HG03354 (cell line): ENCODE measurements around the gene ARL15.

Experiments used
- ATAC-seq: cut with Tn5 transposase; IDR thresholded peaks from one replicate; pipeline ENCODE4 v1.9.1; 2021; ENCODE audit warnings: mild to moderate bottlenecking; ENCODE audit not compliant: unreplicated experiment, poor library complexity, severe bottlenecking

ARL15 gene

GRCh38 chr5:54220230-54221040 is 89.9 kb downstream of the ARL15 start:
- ATAC-seq = no peak

- ATAC-seq = peak; percentile 75
These were observed 92.4 kb downstream of the ARL15 start for GRCh38 chr5:54217826-54218503.

GRCh38 chr5:54215233-54215736 is 95.1 kb downstream of the ARL15 start:
- no peak for ATAC-seq

GRCh38 chr5:54214722-54215121 is 95.7 kb downstream of the ARL15 start:
- ATAC-seq = no peak

- no peak for ATAC-seq
These were observed 98.0 kb downstream of the ARL15 start for GRCh38 chr5:54212331-54212730.

DNA sequence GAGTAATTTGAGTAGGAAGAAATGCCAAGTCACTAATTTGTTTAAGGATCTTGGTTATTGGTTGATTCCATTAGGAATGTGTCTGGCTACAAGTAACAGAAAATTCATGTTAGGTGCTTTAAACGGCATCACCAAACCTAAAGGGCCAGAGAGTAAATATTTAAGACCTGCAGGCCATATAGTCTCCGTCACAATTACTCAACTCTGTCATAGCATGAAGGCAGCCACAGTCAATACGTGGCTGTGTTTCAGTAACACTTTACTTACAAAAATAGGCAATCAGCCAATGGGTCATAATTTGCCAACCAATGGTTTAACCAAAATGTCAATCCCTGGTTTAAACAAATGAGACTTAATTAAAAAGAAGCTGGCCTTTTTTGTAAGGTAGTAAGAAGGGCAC is 98.5 kb downstream of the ARL15 start:
- no peak for ATAC-seq

GRCh38 chr5:54207566-54207965 is 102.8 kb downstream of the ARL15 start:
- ATAC-seq = no peak

DNA sequence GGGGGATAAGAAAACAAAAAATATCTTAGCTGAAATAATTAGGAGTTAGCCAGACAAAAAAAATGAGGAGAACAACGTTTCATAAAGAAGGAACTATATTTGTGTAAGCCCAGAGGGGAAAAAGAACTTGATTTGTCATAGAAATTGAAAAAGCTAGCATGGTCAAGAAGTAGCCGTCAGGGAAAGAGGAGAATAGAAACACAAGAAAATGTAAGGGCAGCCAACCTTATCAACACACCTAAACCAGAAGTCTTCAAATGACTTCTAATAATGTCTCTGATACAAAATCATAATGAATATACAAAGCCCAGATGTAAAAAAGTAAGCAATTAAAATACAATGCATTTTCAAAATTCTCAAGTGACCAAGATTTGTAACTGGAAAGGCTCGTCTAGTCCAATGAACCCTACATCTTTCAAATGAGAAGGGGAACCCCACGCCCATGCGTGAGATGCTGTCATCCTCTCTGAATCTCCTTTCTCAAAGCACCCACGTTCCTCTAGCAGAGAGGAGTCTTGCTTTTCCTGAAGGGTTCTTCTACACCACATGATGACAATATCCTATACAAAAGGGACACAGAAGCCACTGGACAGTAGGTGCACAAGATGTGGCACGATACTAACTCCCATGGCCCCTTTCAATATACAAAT is 103.7 kb downstream of the ARL15 start:
- ATAC-seq = peak; percentile 84

GRCh38 chr5:54205918-54206317 is 104.5 kb downstream of the ARL15 start:
- no peak for ATAC-seq

- no peak for ATAC-seq
These were observed 104.9 kb downstream of the ARL15 start for GRCh38 chr5:54205453-54205852.

- no peak for ATAC-seq
These were observed 113.4 kb downstream of the ARL15 start for GRCh38 chr5:54197018-54197417.

DNA sequence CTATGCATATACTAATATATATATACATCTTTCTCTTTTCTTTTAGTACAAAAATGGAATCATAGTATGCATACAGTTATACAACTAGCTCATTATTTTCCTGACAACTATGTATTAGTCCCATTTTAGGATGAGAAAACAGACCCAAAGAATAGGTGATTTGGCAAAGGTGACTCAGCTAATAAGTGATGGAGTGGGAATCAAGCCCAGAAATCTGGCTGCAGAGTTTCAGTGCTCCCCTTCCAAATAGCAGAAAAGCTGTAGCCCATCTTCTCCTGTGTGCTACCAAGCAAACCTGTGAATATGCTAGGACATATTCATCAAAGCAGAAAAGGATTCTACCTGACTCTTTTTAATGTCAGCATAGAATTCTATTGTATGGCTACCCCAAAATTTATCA is 114.7 kb downstream of the ARL15 start:
- no peak for ATAC-seq

- no peak for ATAC-seq
These were observed 116.1 kb downstream of the ARL15 start for GRCh38 chr5:54194318-54194717.

- no peak for ATAC-seq
These were observed 122.7 kb downstream of the ARL15 start for GRCh38 chr5:54187694-54188093.

DNA sequence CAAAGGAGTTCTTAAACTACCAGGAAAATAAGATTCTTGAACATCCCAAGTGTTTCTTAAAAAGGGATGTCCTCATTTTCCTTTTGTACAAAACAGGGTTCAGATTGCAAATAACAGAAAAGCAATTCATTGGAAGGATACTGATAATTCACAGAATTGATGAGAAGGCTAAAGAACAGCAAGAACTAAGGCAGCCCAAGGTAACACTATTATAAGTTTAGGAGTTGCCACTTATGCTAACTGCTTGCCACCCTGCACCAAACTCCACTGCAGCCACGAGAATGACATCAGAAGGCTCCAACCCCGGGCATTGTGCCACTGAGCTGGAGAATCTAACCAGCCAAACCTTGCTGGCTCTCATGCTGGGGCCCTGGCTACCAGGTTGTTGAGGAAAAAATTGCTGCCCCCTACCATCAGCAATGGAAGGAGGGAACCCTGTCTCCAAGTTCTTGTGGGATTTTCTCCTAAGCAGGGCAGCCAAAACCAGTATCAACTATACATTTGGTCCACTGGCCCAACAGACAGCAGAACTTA is 123.4 kb downstream of the ARL15 start:
- no peak for ATAC-seq

DNA sequence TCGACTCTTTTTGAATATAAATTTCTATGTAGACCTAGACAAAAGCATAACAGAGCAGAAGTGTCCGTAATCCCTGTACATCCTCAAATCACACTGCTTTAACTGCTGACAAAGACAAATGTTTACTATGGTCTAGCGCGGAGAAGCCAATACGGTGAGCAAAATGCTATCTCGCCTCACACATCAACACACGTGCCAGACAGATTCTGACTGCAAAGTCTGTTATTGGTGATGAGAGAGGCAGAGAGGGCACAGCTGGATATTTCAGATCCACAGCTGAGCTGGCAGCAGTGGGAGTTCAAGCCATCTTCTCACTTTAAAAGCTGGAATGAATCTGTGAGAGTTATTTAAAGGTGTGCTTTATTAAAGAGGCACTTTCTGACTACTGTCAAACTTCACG is 124.3 kb downstream of the ARL15 start:
- no peak for ATAC-seq

DNA sequence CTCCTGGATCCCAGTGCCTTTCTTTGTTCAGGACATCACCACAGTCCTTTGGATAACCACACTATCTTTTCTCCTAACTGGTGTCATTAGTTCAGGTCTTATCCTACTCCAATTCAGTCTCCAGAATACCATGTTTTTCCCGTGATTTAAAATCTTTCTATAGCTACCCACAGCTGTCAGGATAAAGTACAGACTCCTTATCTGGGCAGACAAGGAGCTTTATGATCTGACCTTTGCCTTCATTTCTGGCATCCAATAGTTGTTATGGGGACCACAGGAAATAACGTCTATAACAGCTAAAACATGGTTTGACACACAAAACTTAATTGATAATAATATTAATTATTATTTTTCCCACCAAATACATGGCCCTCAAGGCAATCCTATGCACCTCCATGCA is 125.6 kb downstream of the ARL15 start:
- no peak for ATAC-seq

- ATAC-seq = no peak
These were observed 129.7 kb downstream of the ARL15 start for GRCh38 chr5:54180630-54181031.

DNA sequence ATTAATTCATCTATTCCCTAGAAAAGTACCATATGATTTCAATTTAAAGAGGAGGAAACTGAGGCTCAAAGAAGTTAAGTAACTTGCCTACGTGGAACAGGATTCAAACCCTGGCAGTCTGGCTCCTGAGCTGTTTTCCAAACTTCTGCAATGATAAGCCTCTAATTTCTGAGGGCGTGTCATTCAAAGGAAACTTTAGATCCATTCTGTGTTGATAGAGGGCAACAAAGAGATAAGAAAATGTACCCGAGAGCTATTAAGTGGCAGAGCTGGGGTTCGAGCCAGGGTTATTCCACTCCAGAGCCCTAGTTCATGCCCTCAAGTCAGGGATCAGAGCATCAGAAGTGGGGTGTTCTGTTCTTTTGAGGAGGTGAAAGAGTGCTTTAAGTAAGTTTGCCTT is 131.4 kb downstream of the ARL15 start:
- no peak for ATAC-seq

DNA sequence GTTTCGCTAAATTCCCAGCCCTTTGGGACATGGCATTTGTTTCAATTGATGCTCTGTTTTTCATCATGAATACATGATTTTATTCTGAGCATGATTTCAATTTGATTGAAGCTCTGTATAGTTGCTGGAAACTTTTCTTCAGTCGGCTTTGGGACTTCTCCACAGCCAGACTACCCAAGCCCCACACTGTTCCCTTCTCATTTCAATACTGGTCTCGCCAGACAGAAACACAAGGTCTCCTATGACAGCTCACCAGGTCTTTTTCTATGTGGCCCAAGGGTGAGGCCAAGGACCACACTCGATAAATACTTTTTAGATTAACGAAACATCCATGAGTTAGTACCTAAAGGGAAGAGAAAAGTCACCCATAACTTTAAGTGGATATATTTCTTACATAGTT is 132.2 kb downstream of the ARL15 start:
- no peak for ATAC-seq
